ENCODE results near the gene C11orf68. TPM values are rescaled to one million over a fixed set of nuclear protein-coding genes. Genes with fewer than 3 reads are reported as not detected.

C11orf68 gene
- total RNA-seq, 1 experiment from 2014 or later = 15.7 TPM

DNA sequence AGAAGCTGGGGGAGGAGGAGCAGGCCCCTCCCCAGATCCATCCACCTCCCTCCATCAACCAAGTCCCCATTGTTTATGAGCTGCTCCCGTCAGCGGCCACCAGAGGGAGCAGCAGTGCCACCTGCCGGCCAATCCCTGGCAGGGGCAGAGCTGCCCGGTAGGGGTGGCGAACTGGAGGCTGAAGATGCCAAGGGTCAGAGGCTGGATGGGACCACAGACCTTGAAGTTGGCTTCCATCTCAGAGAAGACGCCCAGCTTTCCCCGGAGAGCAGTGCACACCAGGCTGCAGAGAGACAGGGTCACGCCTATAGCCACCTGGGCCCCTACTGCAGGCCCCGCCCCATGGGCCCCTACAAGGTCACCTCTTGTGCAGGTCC lies 34.2 kb downstream of the C11orf68 start:
- no peak overlapping the region for H3K9ac ChIP-seq (ENCODE audit: extremely low read depth, insufficient read length, low read length)
- DNase-seq = peak; percentile 88
- H3K4me1 Mint-ChIP-seq = peaks cover 18 to 32% of the 10 kb centered on the region in 2 experiments

More for the DNA sequence above, 34.2 kb downstream of the C11orf68 start:
- no peak overlapping the region for H2BK5ac ChIP-seq (ENCODE audit: insufficient read length, low read length)
- H3K4me2 ChIP-seq (ENCODE audit: insufficient read depth, insufficient read length, low read length) = no peak overlapping the region
- no peak overlapping the region for H4K8ac ChIP-seq (replicated peaks; ENCODE audit: insufficient read length, low read depth, low read length)
- no peak overlapping the region for H2AFZ ChIP-seq (ENCODE audit: low read length)
- H2BK120ac ChIP-seq (ENCODE audit: low read depth, low read length, poor library complexity, severe bottlenecking) = no peak overlapping the region
- no CpG with 5 or more reads among the region's 9 CpGs for WGBS (ENCODE audit: extremely low coverage, insufficient read length, low lambda C conversion rate)
- no peak overlapping the region for H3K27ac ChIP-seq (ENCODE audit: insufficient read length, low read depth, low read length)
- H3K27me3 ChIP-seq (ENCODE audit: insufficient read depth, low read length) = peaks cover 2% of the 10 kb centered on the region; the same call in 1 of the 2 replicates
- no peaks in the 10 kb centered on the region for H3K79me1 ChIP-seq (ENCODE audit: insufficient read depth, low read depth, low read length, poor library complexity, severe bottlenecking)
- no peak overlapping the region for H2AK5ac ChIP-seq (ENCODE audit: insufficient read length, low read length)
- H3K9me3 ChIP-seq (ENCODE audit: control insufficient read depth, low read depth, low read length) = no peaks in the 10 kb centered on the region
- TF ChIP-seq, protein P1, sequence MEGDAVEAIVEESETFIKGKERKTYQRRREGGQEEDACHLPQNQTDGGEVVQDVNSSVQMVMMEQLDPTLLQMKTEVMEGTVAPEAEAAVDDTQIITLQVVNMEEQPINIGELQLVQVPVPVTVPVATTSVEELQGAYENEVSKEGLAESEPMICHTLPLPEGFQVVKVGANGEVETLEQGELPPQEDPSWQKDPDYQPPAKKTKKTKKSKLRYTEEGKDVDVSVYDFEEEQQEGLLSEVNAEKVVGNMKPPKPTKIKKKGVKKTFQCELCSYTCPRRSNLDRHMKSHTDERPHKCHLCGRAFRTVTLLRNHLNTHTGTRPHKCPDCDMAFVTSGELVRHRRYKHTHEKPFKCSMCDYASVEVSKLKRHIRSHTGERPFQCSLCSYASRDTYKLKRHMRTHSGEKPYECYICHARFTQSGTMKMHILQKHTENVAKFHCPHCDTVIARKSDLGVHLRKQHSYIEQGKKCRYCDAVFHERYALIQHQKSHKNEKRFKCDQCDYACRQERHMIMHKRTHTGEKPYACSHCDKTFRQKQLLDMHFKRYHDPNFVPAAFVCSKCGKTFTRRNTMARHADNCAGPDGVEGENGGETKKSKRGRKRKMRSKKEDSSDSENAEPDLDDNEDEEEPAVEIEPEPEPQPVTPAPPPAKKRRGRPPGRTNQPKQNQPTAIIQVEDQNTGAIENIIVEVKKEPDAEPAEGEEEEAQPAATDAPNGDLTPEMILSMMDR (conservative IDR thresholded peaks at IDR 0.05) = peak; percentile 99
- Mint-ChIP-seq H3K36me3 (ENCODE audit: insufficient read depth in 1 of 3, low read depth in 3 of 3) (peaks cover 35 to 58% (median 55%) of the 10 kb centered on the region in 3 experiments), H3K27me3 (ENCODE audit: low read depth) (peaks cover 10% of the 10 kb centered on the region), H3K4me3 (0 out of 5 replicates have a peak overlapping the region, but pooled peaks of 1 of the 2 experiments have one; percentile 21), H3K27ac (no peak overlapping the region; a peak in 1 of 7 replicates), H3K9me3 (peaks cover 0 to 2% of the 10 kb centered on the region in 2 experiments; a peak in 1 of 5 replicates)
- no peak overlapping the region for H3K18ac ChIP-seq (ENCODE audit: insufficient read length, low read depth, low read length)
- no peak overlapping the region for H2BK15ac ChIP-seq (ENCODE audit: low read depth, low read length)
- H3K4me1 ChIP-seq (ENCODE audit: insufficient read depth, low read length) = peaks cover 5% of the 10 kb centered on the region; the same call in 1 of the 2 replicates
- H3T11ph ChIP-seq (ENCODE audit: low read length) = no peak overlapping the region
- H3K4ac ChIP-seq (ENCODE audit: low read depth, low read length) = no peak overlapping the region
- no peak overlapping the region for H2BK20ac ChIP-seq (ENCODE audit: low read depth, low read length, poor library complexity, severe bottlenecking)
- H4K91ac ChIP-seq (ENCODE audit: insufficient read length, low read depth, low read length) = no peak overlapping the region
- H3K23me2 ChIP-seq (ENCODE audit: insufficient read length, low read depth, low read length, poor library complexity, severe bottlenecking) = peaks cover 7% of the 10 kb centered on the region
- no peak overlapping the region for H4K5ac ChIP-seq (ENCODE audit: insufficient read length, low read depth, low read length)
- no peaks in the 10 kb centered on the region for H4K20me1 ChIP-seq (ENCODE audit: control insufficient read depth, insufficient read depth, insufficient read length)
- no peak overlapping the region for H3K14ac ChIP-seq (ENCODE audit: insufficient read depth, low read length)
- H3K79me2 ChIP-seq (ENCODE audit: insufficient read depth, low read length) = no peaks in the 10 kb centered on the region
- no peak overlapping the region for H3K23ac ChIP-seq (ENCODE audit: insufficient read length, low read depth, low read length)
- H2BK12ac ChIP-seq (ENCODE audit: insufficient read length, low read depth, low read length) = no peak overlapping the region
- H3K56ac ChIP-seq (ENCODE audit: insufficient read length, low read depth, low read length) = no peak overlapping the region
